ENCODE measurements around the gene PGK2. TPM values are rescaled to one million over a fixed set of nuclear protein-coding genes. Genes with fewer than 3 reads are reported as not detected.

The PGK2 gene
- total RNA-seq, 4 donors from 2014 or later: not detected

DNA sequence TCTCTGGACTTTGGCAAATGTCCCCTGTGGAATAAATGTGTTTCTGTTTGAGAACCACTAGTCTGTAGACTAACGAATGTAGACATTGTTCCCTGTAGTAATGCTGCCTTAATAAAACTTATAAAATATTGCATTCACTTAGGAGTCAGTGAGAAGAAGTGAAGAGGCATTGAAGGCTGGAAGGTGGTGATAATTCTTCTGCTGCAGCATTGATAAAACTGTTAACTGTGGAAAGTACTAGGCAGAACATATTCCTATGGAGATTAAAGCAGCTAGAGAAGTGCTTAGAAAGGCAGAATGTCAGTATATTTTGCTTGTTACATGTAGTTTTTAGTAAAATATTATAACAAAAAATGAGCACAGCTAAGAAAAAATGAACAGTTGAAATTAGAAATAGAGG is 4.8 kb downstream of the PGK2 start:
- TF ChIP-seq, protein P1, sequence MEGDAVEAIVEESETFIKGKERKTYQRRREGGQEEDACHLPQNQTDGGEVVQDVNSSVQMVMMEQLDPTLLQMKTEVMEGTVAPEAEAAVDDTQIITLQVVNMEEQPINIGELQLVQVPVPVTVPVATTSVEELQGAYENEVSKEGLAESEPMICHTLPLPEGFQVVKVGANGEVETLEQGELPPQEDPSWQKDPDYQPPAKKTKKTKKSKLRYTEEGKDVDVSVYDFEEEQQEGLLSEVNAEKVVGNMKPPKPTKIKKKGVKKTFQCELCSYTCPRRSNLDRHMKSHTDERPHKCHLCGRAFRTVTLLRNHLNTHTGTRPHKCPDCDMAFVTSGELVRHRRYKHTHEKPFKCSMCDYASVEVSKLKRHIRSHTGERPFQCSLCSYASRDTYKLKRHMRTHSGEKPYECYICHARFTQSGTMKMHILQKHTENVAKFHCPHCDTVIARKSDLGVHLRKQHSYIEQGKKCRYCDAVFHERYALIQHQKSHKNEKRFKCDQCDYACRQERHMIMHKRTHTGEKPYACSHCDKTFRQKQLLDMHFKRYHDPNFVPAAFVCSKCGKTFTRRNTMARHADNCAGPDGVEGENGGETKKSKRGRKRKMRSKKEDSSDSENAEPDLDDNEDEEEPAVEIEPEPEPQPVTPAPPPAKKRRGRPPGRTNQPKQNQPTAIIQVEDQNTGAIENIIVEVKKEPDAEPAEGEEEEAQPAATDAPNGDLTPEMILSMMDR (IDR thresholded peaks at IDR 0.05): no peak
- DNase-seq (ENCODE audit: low spot score): no peak
- no peak for ATAC-seq (ENCODE audit: low FRiP score)

DNA sequence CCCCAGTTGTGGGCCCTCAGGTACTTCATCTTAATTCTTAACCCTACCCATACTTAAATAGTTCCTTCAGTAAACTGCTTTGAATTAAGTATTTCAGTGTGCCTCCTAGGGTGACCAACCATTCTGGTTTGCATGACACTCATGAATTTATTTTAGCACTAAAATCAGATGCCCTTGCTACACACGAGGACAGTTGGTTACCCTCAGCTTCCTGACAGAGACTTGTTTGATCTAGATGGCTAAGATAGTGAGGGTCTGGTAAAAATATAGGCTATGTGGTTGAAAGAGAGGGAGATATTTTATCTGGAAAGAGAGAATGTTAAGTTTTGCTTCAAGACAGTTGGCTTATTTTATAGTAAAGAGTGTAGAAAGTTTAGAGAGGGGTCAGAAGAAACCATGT is 10.6 kb downstream of the PGK2 start:
- ATAC-seq (ENCODE audit: low FRiP score): no peak
- no peak for DNase-seq (ENCODE audit: low spot score)
- TF ChIP-seq, protein P1 (IDR thresholded peaks at IDR 0.05): no peak

DNA sequence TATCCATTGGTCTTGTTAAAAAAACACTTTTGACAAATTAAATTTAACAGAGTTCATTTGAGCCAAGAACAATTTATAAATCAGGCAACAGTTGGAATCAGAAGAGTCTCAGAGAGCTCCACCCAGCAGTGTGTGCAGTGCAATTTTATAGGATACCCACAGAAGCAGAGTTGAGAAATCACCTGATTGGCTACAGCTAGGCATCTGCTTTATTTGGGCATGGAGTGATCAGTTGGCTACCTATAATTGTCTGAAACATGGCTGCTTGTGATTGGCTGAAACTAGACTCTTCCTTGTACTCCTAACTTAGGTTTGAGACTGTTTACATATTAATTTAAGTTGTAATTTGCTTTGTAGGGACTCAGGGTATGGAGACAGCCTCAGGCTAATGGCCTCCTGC is 12.0 kb downstream of the PGK2 start:
- TF ChIP-seq, protein P1 (IDR thresholded peaks at IDR 0.05): no peak
- DNase-seq (ENCODE audit: low spot score): no peak
- no peak for ATAC-seq (ENCODE audit: low FRiP score)

DNA sequence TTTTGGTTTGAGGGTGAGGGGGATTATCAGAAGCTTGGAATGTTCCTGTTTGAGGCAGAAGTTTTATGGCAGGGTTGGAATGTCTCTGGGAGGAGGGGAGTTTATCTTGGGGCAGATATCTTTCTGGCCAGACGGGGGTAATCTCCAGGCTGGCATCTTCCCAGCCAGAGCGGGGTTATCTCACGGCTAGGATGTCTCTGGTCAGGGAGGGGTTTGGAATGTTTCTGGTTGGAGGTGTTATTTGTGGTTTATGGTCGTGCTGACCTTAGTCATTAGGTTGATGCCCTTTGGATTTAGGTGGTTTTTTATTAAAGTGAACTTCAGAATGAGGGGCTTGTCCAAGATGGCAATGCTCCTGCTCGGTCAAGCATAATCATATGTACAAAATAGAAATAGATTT is 14.8 kb downstream of the PGK2 start:
- ATAC-seq (ENCODE audit: low FRiP score) (no peak), DNase-seq (ENCODE audit: low spot score) (no peak)
- TF ChIP-seq, protein P1 (IDR thresholded peaks at IDR 0.05): no peak

DNA sequence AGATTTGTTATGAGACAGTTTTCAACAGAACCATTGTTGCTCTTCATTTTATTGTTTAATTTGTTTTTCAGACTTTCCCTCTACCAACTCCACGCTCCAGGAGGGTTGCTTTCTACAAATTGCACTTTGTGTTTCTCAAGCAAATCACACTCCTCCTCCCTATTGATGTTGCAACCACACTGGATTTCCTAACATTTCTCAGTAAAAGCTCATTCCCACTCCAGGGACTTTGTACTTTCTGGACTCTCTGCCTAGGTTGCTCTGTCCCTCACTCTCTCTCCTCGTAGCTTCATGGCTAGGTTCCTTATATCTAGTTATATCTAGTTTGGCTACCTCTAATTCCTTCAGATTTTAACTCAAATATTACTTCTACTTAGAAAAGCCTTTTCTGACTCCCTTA is 20.3 kb downstream of the PGK2 start:
- DNase-seq (ENCODE audit: low spot score) (no peak), ATAC-seq (ENCODE audit: low FRiP score) (peak; percentile 54)
- TF ChIP-seq, protein P1 (IDR thresholded peaks at IDR 0.05): no peak

DNA sequence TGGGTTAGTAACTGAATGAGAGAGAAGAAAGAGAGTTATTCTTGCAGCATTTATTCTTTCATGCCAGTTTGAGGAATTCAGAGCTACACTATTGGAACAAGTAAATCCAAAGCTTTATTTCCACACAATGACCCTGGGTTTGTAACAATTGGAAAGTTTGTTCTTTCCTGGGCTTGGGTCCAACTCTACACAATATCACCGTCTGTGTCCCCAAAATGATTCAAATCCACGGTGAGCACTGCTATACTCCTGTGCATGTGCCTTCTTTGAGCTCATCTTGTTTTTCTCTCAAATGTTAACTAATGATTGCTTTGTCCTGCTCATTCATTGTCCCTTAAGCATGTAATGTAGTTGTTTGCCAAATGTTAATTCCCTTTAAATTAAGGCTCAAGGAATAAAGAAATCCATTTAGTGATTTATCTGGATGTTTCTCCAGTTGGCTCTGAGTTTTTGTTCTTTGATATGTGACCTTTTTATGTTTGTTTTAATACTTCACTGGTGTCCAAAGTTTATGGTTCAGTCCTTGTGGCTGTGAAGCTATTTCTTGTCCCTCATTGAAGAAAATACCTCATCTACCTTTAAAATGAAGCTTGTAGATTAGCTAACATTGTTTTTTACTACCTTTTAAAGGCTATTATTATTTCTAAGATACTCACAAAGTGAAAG is 22.4 kb downstream of the PGK2 start:
- no peak for ATAC-seq (ENCODE audit: low FRiP score)
- TF ChIP-seq, protein P1 (IDR thresholded peaks at IDR 0.05): no peak
- DNase-seq (ENCODE audit: low spot score): no peak

DNA sequence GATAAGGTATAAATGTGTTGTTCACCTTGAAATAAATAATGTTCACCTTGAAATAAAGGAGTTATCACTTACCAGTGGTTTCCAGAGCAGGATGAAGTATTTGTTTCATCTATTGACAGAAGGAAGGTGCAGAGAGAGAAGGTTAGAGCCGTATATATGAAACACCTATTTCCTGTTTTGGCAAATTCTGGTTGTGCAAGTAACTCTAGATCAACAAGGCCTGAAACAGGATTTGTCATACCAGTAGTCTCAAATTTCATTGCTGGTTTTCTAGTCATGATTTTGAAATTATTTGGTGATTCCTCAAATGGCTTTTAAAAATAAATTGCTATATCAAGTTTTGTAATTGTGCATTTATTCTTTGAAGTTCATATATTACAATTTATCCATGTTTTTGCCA is 42.8 kb downstream of the PGK2 start, which contains the start of gene CRISP3:
CRISP3 (minus strand) TSS at position 130 of the 400 bp plus-strand sequence; CDS start at position 109, 21 bp downstream.
- TF ChIP-seq, protein P1 (IDR thresholded peaks at IDR 0.05): no peak
- ATAC-seq (ENCODE audit: low FRiP score) (no peak), DNase-seq (ENCODE audit: low spot score) (no peak)
